Measurements from ENCODE around the gene NPHP3.

GRCh38 chr3:132662212-132662611 lies 60.0 kb downstream of the NPHP3 start:
- TF ChIP-seq CTCF (IDR thresholded peaks at IDR 0.05): no peak
- TF ChIP-seq POLR2A (IDR thresholded peaks at IDR 0.05): no peak
- TF ChIP-seq POLR2AphosphoS5 (IDR thresholded peaks at IDR 0.05): no peak
- TF ChIP-seq EP300 (IDR thresholded peaks at IDR 0.05): no peak
